ENCODE measurements around the gene B3GLCT.
A peak's percentile ranks its signal among the peaks of the same experiment; 100 is the strongest.

Gene B3GLCT

GRCh38 chr13:31223640-31224039 lies 23.9 kb downstream of the B3GLCT start:
- DNase-seq (ENCODE audit: low spot score) = no peak

- DNase-seq (ENCODE audit: low spot score) = no peak
These were observed 24.4 kb downstream of the B3GLCT start for GRCh38 chr13:31224174-31224669.

GRCh38 chr13:31224963-31225559 lies 25.3 kb downstream of the B3GLCT start:
- no peak for DNase-seq (ENCODE audit: low spot score)

GRCh38 chr13:31225998-31226675 lies 26.4 kb downstream of the B3GLCT start:
- no peak for DNase-seq (ENCODE audit: low spot score)

GRCh38 chr13:31227063-31227462 lies 27.3 kb downstream of the B3GLCT start:
- no peak for DNase-seq (ENCODE audit: low spot score)

GRCh38 chr13:31227870-31228269 lies 28.1 kb downstream of the B3GLCT start:
- DNase-seq (ENCODE audit: low spot score) = no peak

- no peak for DNase-seq (ENCODE audit: low spot score)
These were observed 35.0 kb downstream of the B3GLCT start for GRCh38 chr13:31234729-31235128.

- peak; percentile 41 for DNase-seq (ENCODE audit: low spot score)
These were observed 36.5 kb downstream of the B3GLCT start for GRCh38 chr13:31236211-31236786.

GRCh38 chr13:31240921-31241320 lies 41.1 kb downstream of the B3GLCT start:
- DNase-seq (ENCODE audit: low spot score) = no peak

GRCh38 chr13:31242367-31242766 lies 42.6 kb downstream of the B3GLCT start:
- no peak for DNase-seq (ENCODE audit: low spot score)

- no peak for DNase-seq (ENCODE audit: low spot score)
These were observed 43.1 kb downstream of the B3GLCT start for GRCh38 chr13:31242916-31243315.

GRCh38 chr13:31245598-31246373 lies 46.0 kb downstream of the B3GLCT start:
- DNase-seq (ENCODE audit: low spot score) = no peak

- no peak for DNase-seq (ENCODE audit: low spot score)
These were observed 47.1 kb downstream of the B3GLCT start for GRCh38 chr13:31246918-31247317.

- DNase-seq (ENCODE audit: low spot score) = no peak
These were observed 48.6 kb downstream of the B3GLCT start for GRCh38 chr13:31248361-31248760.

- DNase-seq (ENCODE audit: low spot score) = no peak
These were observed 49.3 kb downstream of the B3GLCT start for GRCh38 chr13:31248965-31249539.

- no peak for DNase-seq (ENCODE audit: low spot score)
These were observed 50.7 kb downstream of the B3GLCT start for GRCh38 chr13:31250435-31250834.

GRCh38 chr13:31261241-31261640 lies 61.5 kb downstream of the B3GLCT start:
- no peak for DNase-seq (ENCODE audit: low spot score)

- DNase-seq (ENCODE audit: low spot score) = no peak
These were observed 63.6 kb downstream of the B3GLCT start for GRCh38 chr13:31263346-31263745.

- DNase-seq (ENCODE audit: low spot score) = no peak
These were observed 64.4 kb downstream of the B3GLCT start for GRCh38 chr13:31264151-31264550.

- DNase-seq (ENCODE audit: low spot score) = no peak
These were observed 67.5 kb downstream of the B3GLCT start for GRCh38 chr13:31267126-31267784.

GRCh38 chr13:31274390-31274789 lies 74.6 kb downstream of the B3GLCT start:
- no peak for DNase-seq (ENCODE audit: low spot score)

- no peak for DNase-seq (ENCODE audit: low spot score)
These were observed 76.6 kb downstream of the B3GLCT start for GRCh38 chr13:31276421-31276820.

Data from activated CD4-positive, alpha-beta T cell treated with anti-CD3 and anti-CD28 coated beads, Interleukin-2, Interleukin-4, amounts not matched to agents 100 ng/mL and 50 ng/mL, durations not matched to agents 16 hours and 8 hours (primary cell).